Ectodermal cell (in vitro differentiated cells): ENCODE results near the gene RARS2.

Source experiments
- H3K27ac ChIP-seq: 2 replicates; pipeline ENCODE4 v1.7.0; 2013; ENCODE audit warnings: mild to moderate bottlenecking, low read depth, low read length; ENCODE audit not compliant: insufficient read depth, poor library complexity, severe bottlenecking
- H3K27me3 ChIP-seq: 2 replicates; pipeline ENCODE4 v1.7.0; 2013; ENCODE audit warnings: mild to moderate bottlenecking, low read length; ENCODE audit not compliant: insufficient read depth, control insufficient read depth, poor library complexity, severe bottlenecking
- H3K36me3 ChIP-seq: one replicate; pipeline ENCODE4 v1.7.0; 2013; ENCODE audit warnings: low read length; ENCODE audit not compliant: control insufficient read depth, insufficient read depth
- H3K4me1 ChIP-seq: one replicate; pipeline ENCODE4 v1.7.0; 2013; ENCODE audit warnings: low read length; ENCODE audit not compliant: control insufficient read depth, insufficient read depth
- H3K4me3 ChIP-seq: 2 replicates; pipeline ENCODE4 v1.7.0; 2013; ENCODE audit warnings: low read depth, low read length, control low read depth; ENCODE audit not compliant: insufficient read depth
- H3K9me3 ChIP-seq: 2 replicates; pipeline ENCODE4 v1.7.0; 2013; ENCODE audit warnings: mild to moderate bottlenecking, low read length, moderate library complexity; ENCODE audit not compliant: control insufficient read depth
- WGBS, 2 experiments: methylation state at CpG; one replicate each; pipeline ENCODE4 v1.1.7; 2013; ENCODE audit warnings: missing lambda C conversion rate in 2 of 2; 5-methylcytosine and 5-hydroxymethylcytosine counted together

RARS2 gene

GRCh38 chr6:87575423-87575822 is 14.4 kb downstream of the RARS2 start:
- WGBS, 2 experiments: 87 to 100% methylated on average over 2 of the region's 2 CpGs
- Histone ChIP-seq H3K4me1 (no peaks in the 10 kb centered on the region), H3K27me3 (no peaks in the 10 kb centered on the region), H3K36me3 (no peaks in the 10 kb centered on the region), H3K27ac (no peak overlapping the region), H3K4me3 (no peak overlapping the region), H3K9me3 (no peaks in the 10 kb centered on the region)

DNA sequence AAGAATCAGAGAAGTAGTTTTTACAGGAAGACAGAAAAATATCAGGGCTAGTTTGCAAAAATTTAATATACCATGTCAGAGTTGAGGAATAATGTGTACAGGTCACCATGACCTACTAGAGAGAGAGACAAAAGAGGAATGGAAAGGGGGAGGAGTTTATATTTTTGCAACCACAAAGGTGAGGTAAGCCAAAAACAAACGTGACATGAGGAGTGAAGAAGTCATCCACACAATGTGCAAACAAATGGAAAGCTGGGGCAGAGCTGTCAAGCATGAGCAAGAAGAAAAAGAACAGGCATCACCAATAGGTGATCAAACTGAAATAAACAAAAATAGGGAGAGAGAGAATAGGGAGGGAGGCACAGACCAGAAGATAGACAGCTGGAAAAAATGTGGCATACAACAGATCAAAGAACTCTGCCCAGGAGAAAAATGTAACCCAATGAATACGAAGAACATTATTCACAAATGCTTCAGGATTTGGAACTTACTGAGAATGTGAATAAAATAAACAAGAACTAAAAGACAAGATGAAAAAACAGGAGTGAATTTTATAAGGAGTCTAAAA is 15.5 kb downstream of the RARS2 start:
- no peak overlapping the region for H3K27ac ChIP-seq
- no peaks in the 10 kb centered on the region for H3K27me3 ChIP-seq
- WGBS, 2 experiments: 85 to 92% methylated on average over 2 of the region's 2 CpGs
- no peaks in the 10 kb centered on the region for H3K9me3 ChIP-seq
- H3K4me3 ChIP-seq: no peak overlapping the region
- H3K36me3 ChIP-seq: no peaks in the 10 kb centered on the region
- H3K4me1 ChIP-seq: no peaks in the 10 kb centered on the region

DNA sequence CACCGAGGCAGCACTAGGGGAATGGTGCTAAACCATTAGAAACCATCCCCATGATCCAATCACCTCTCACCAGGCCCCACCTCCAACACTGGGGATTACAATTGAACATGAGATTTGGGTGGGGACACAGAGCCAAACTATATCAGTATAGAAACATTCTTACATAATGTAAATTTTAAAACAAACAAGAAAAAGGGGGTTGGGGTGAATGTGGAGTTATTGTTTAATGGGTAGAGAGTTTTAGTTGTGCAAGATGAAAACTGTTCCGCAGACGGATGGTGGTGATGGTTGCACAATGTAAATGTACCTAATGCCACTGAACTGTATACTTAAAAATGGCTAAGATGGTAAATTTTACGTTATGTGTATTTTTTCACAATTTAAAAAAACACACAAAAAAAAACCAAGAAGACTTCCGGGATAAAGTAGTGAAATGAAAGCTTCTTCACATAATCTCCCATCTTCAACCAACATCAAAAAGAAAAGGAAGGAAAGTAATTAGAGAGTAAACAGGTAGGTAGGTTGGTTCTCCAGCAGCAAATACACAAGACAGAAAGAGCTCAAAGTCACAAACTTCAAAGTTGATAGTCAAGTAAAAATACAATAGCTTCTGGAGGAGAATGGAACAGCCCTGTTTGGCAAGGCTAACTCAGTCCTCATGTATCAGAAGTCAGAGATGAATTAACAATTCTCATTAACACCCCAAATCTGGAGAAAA is 16.3 kb downstream of the RARS2 start:
- no peaks in the 10 kb centered on the region for H3K9me3 ChIP-seq
- H3K27ac ChIP-seq: no peak overlapping the region
- WGBS, 2 experiments: 94 to 95% methylated on average over 2 to 3 of the region's 5 CpGs
- H3K4me3 ChIP-seq: no peak overlapping the region
- no peaks in the 10 kb centered on the region for H3K27me3 ChIP-seq
- H3K4me1 ChIP-seq: no peaks in the 10 kb centered on the region
- no peaks in the 10 kb centered on the region for H3K36me3 ChIP-seq

DNA sequence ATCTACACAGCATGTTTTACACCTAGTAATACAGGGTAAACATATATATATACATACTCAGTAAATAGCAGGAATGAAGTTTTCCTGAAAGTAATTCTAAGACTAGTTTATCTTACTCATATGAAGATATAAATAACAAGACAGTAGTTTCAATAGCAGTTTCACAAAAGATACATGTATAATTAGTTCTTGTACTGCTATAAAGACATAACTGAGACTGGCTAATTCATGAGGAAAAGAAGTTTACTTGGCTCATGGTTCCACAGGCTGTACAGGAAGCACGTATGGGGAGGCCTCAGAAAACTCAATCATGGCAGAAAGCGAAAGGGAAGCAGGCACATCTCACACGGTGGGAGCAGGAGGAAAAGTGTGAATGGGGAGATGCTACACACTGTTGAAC is 16.9 kb downstream of the RARS2 start:
- no peak overlapping the region for H3K4me3 ChIP-seq
- H3K4me1 ChIP-seq: no peaks in the 10 kb centered on the region
- H3K27ac ChIP-seq: no peak overlapping the region
- no peaks in the 10 kb centered on the region for H3K27me3 ChIP-seq
- WGBS, 2 experiments: 88 to 93% methylated on average over 3 of the region's 3 CpGs
- H3K9me3 ChIP-seq: no peaks in the 10 kb centered on the region
- H3K36me3 ChIP-seq: no peaks in the 10 kb centered on the region

DNA sequence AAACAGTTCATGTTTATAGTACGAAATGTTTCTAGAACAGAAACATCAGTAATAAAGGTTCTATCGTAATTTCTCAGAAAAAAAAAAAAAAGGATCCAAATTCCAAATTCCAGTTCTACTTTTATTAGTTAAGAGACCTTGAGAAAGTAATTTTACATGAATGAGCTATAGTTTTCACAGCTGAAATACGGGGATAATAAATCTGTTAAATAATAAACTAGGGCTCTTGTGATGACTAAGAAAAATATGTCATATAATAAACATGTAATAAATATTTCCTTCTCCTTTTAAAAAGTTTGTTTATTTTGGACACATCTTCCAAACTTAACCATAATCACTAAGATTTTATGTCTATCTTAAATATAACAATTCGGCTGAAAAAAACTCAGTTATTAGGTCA is 17.8 kb downstream of the RARS2 start:
- no peaks in the 10 kb centered on the region for H3K36me3 ChIP-seq
- no peaks in the 10 kb centered on the region for H3K4me1 ChIP-seq
- no peaks in the 10 kb centered on the region for H3K9me3 ChIP-seq
- no peaks in the 10 kb centered on the region for H3K27me3 ChIP-seq
- H3K27ac ChIP-seq: no peak overlapping the region
- H3K4me3 ChIP-seq: no peak overlapping the region
- 100% methylated on average over 2 to 3 of the region's 4 CpGs for WGBS, 2 experiments

DNA sequence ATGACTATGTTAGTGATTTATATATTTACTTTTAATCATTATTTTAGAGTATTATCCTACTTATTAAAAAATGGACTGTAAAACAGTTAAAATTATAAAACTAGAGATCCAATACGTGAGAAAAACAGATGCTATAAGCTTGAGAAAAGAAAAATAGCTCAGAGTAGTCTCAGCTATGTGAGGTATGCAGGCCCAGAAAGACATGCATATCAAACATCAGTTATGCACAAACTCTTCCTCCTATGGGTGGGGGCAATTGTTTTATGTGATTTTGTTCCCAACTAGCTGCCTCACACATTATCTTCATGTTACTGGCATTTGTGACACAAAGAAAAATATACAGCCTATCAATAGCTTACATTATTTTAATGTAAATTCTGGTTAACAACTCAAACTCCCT is 28.8 kb downstream of the RARS2 start:
- no peaks in the 10 kb centered on the region for H3K27me3 ChIP-seq
- H3K4me3 ChIP-seq: no peak overlapping the region
- H3K4me1 ChIP-seq: no peaks in the 10 kb centered on the region
- WGBS, 2 experiments: 94% methylated on average over 1 of the region's 1 CpG; no CpG with 5 or more reads in 1 of the 2 experiments
- no peak overlapping the region for H3K27ac ChIP-seq
- H3K36me3 ChIP-seq: peaks cover 9% of the 10 kb centered on the region
- H3K9me3 ChIP-seq: no peaks in the 10 kb centered on the region

DNA sequence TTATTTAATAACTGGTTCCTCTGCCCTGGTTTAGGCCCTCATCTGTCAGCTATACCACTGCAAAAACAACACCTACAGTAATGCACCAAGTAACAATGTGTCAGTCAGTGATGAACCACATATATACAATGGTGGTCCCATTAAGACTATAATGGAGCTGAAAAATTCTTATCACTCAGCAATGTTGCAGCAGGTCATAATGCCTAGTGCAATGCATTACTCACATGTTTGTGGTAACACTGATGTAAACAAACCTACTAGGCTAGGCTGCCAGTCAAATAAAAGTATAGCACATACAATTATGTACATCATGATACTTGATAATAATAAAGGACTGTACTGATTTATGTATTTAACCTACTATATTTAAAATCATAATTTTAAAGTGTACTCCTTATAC is 31.3 kb downstream of the RARS2 start:
- H3K4me1 ChIP-seq: no peaks in the 10 kb centered on the region
- H3K4me3 ChIP-seq: no peak overlapping the region
- H3K27me3 ChIP-seq: no peaks in the 10 kb centered on the region
- H3K27ac ChIP-seq: no peak overlapping the region
- H3K9me3 ChIP-seq: no peaks in the 10 kb centered on the region
- H3K36me3 ChIP-seq: peaks cover 9% of the 10 kb centered on the region

DNA sequence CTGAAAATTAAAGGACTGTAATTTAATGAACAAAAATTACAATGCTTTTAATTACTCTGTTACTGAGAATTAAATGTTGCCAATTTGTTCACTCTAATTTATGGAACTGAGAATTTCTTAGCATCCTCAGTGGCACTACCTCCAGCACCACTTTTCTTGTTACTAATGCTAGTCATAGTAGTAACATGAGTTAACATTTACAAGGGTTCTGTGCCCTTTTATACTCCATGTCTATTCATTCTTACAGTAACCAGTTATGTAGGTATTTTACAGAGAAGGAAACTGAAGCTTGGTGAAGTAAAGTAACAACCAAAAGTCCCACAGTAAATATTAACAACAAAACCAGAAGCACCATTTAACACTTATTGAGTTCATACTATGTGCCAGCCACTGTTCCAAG is 34.3 kb downstream of the RARS2 start:
- Histone ChIP-seq H3K4me3 (no peak overlapping the region), H3K27me3 (no peaks in the 10 kb centered on the region), H3K36me3 (peaks cover 3% of the 10 kb centered on the region), H3K27ac (no peak overlapping the region), H3K9me3 (no peaks in the 10 kb centered on the region), H3K4me1 (no peaks in the 10 kb centered on the region)

- Histone ChIP-seq H3K4me3 (no peak overlapping the region), H3K27ac (no peak overlapping the region), H3K4me1 (no peaks in the 10 kb centered on the region), H3K9me3 (no peaks in the 10 kb centered on the region), H3K36me3 (no peaks in the 10 kb centered on the region), H3K27me3 (no peaks in the 10 kb centered on the region)
- 87 to 94% methylated on average over 4 of the region's 4 CpGs for WGBS, 2 experiments
Observed at GRCh38 chr6:87553159-87553765, 36.5 kb downstream of the RARS2 start.

DNA sequence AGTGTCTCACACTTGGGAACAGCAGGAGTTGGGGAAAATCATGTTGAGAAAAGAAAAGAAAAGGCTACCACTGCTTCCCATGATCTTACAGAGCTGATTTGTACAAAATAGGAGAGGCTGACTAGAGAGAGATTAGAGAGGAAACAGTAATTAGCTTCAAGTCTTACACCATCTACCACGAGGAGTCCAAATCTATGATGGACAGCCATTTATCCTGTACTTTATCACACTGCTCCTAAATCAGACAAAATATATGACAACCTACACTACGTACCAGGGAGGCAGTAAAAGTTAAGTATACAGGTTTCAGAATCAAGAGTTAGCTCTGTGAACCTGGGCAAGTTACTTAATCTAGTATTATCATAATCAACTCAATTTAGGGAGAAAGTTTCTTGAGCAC is 38.0 kb downstream of the RARS2 start:
- Histone ChIP-seq H3K36me3 (no peaks in the 10 kb centered on the region), H3K27me3 (no peaks in the 10 kb centered on the region), H3K9me3 (no peaks in the 10 kb centered on the region), H3K4me3 (no peak overlapping the region), H3K4me1 (no peaks in the 10 kb centered on the region), H3K27ac (no peak overlapping the region)
- WGBS, 2 experiments: 89 to 100% methylated on average over 1 to 2 of the region's 2 CpGs
